CD4-positive, alpha-beta T cell treated with Interleukin-21 for 1 hour (primary cell): Measurements from ENCODE around the gene LRRC59.

ENCODE experiments used
- DNase-seq: peaks from one replicate; pipeline ENCODE4 v3.0.0-alpha.2; 2020

LRRC59 gene

GRCh38 chr17:50381920-50382319 is 15.4 kb downstream of the LRRC59 start:
- DNase-seq: no peak

GRCh38 chr17:50381260-50381815 is 16.0 kb downstream of the LRRC59 start:
- DNase-seq: no peak

- no peak for DNase-seq
Observed at GRCh38 chr17:50380369-50381259, 16.7 kb downstream of the LRRC59 start.

- no peak for DNase-seq
Observed at GRCh38 chr17:50379351-50380132, 17.8 kb downstream of the LRRC59 start.

GRCh38 chr17:50375858-50376538 is 21.3 kb downstream of the LRRC59 start:
- DNase-seq: no peak

- no peak for DNase-seq
Observed at GRCh38 chr17:50373705-50374104, 23.6 kb downstream of the LRRC59 start.

- DNase-seq: peak; percentile 91
Observed at GRCh38 chr17:50372758-50373556, 24.4 kb downstream of the LRRC59 start, which contains the start of the genes EME1 and MRPL27. Gene EME1, plus strand, starts transcription at chr17:50373229. Its CDS starts 1,980 bp downstream, at chr17:50375209. Gene MRPL27, minus strand, starts transcription at chr17:50373184. Its CDS starts 14 bp downstream, at chr17:50373170.

GRCh38 chr17:50372222-50372757 is 25.0 kb downstream of the LRRC59 start:
- DNase-seq: no peak

GRCh38 chr17:50371526-50371925 is 25.8 kb downstream of the LRRC59 start:
- no peak for DNase-seq

- no peak for DNase-seq
Observed at GRCh38 chr17:50370052-50370451, 27.3 kb downstream of the LRRC59 start.

GRCh38 chr17:50367401-50367800 is 29.9 kb downstream of the LRRC59 start:
- no peak for DNase-seq

GRCh38 chr17:50365649-50366393 is 31.5 kb downstream of the LRRC59 start:
- no peak for DNase-seq

GRCh38 chr17:50365165-50365564 is 32.2 kb downstream of the LRRC59 start:
- no peak for DNase-seq

GRCh38 chr17:50364715-50365114 is 32.6 kb downstream of the LRRC59 start:
- DNase-seq: no peak

- DNase-seq: no peak
Observed at GRCh38 chr17:50364061-50364458, 33.3 kb downstream of the LRRC59 start.

GRCh38 chr17:50363217-50364060 is 33.9 kb downstream of the LRRC59 start:
- DNase-seq: no peak

- no peak for DNase-seq
Observed at GRCh38 chr17:50362661-50363060, 34.7 kb downstream of the LRRC59 start.

GRCh38 chr17:50361561-50362480 is 35.5 kb downstream of the LRRC59 start:
- peak; percentile 72 for DNase-seq
